ENCODE data around the gene ABCB10.
"Not testable (repeated sequence)": the region's sequence is repeated elsewhere in the genome, so short reads cannot be mapped to it uniquely, and the experiment has no call there.

Gene ABCB10

DNA sequence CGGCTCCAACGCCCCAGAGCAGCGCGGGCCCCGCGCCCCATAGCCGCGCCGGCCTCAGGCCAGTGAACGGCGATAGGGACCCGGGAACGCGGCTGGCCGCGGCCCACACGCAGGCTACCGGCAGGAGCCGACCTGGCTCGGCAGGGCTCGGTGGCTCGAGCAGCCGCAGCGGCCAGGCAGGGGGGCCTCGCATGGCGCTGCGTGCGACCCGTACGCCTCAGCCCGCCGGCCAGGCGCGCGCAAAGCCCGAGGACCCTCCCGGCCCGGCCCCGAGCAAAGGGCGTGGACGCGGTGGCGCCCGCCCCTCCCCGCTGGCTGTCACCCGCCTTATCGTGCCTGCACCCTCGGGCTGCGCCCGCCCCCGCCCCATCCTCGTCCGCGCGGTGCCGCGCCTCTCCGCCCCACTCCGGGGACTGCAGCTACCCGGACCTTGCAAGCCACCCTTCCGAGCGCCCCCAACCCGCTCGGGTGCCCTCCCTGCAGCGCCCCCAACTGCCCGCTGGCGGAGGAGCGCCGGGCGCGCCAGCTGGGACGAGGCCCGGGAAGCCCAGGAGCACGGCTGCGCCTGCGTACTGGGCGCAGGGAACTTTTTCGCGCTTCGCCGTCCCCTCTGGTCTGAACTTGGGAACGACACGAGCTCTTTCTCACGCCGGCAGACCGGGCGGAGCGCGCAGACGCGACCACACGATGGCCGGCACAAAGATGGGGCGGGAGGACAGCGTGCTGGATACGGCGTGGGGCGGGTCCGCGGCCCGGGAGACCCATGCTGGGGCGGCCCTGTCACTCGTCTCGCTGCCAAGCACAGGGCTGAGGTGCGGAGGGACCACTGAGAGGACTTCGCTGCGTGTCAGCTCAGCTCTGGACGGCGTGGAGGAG is at the start of gene ABCB10:
ABCB10 (minus strand) TSS at position 248 of the 876 bp plus-strand sequence; CDS start at position 193, 55 bp downstream.
- peak; percentile 99 for DNase-seq

- no peak for DNase-seq
Measured at GRCh38 chr1:229607370-229607769, 48.9 kb upstream of the ABCB10 start.

DNA sequence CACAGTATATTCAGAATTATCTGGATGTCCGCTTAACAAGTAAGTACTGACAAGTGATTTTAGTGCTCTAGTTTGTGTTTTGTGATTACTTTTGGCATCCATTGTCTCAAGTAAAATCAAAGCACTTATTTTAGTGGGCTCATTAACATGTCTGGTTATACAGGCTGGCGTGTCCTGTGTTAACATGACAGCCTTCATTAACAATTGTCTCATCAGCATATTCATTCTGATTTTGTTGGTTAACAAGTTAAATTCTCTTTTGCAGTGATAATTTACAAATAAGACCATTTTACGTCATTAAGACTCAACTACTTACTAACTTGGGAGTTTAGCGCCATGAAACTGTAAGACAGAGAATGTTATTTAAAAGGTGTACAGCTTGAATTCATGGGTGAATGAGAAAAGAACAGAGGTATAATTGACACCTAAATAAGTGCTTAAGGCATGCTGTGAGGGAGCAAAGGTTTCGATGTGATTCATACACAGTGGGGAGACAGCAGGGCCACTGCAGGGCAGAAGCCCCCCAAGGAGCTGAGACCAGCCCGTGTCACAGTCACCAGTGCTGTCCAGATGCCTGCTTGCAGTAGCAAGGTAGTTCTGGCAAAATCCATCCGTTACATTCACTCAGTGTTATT is 45.0 kb upstream of the ABCB10 start:
- DNase-seq: no peak

DNA sequence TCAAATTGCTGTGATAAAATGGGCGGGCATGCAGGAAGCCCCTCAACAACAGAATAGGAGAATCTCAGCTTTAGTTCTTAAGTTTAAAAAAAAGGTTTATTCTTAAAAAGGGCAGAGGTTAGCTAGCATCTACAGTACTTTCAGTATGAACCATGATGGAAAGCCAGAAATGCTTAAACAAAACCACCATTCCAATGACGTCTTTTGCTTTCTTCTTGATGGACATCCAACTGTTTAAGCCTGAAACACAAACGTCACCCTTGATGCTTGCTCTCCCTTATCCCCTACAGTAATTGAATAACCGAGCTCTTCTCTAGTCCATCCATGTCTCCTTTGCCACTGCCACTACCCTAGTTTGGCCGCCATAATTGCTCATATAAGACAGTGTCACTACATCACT is 41.7 kb upstream of the ABCB10 start:
- DNase-seq: no peak

GRCh38 chr1:229599218-229599954 is 40.9 kb upstream of the ABCB10 start:
- no peak for DNase-seq

- no peak for DNase-seq
Measured at GRCh38 chr1:229597877-229598276, 39.4 kb upstream of the ABCB10 start.

DNA sequence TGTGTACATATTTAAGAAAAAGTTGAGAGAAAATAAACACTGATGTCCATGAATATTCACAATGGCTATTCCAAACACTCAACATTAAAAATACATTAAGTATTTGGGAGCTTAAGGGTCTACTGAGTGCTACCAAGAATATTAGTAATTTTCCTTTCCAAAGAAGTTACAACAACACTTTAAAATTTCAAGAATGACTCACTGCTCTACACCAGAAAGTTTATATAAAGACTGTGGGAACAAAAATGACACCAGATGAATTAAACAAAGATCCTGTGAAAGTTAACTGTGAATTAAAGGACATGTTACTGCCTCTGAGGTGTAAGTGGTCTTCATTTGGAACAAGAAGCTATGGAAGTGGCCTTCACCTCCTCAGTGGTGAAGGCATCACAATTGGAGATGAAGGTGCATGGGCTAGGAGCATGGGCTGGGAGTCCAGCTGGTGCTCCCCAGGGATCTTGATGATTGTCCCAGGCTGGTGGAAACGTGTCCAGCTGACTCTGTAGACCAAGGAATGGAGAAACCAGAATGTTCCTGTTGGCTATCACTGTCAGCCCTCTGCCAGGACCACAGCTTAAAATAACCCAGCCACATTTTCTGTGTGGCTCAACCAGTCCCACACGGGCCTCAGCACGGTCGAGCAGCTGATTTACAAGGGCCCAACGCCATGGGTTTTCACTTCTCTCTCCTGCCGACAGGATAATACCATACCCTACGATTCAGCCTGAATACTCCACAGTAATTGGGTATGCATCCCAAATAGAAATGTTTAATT is 38.6 kb upstream of the ABCB10 start:
- DNase-seq: peak; percentile 22

DNA sequence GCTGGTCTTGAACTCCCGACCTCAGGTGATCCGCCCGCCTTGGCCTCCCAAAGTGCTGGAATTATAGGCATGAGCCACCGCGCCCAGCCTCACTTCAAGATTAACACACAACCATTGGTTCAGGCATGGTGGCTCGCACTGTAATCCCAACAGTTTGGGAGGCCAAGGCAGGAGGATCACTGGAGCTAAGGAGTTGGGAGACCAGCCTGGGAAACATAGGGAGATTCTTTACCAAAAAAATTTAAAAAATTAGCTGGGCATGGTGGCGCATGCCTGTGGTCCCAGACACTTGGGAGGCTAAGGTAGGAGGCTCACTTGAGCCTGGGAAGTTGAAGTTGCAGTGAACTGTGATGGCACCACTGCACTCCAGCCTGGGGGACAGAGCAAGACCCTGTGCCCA is 37.4 kb upstream of the ABCB10 start:
- not testable (repeated sequence) for DNase-seq

DNA sequence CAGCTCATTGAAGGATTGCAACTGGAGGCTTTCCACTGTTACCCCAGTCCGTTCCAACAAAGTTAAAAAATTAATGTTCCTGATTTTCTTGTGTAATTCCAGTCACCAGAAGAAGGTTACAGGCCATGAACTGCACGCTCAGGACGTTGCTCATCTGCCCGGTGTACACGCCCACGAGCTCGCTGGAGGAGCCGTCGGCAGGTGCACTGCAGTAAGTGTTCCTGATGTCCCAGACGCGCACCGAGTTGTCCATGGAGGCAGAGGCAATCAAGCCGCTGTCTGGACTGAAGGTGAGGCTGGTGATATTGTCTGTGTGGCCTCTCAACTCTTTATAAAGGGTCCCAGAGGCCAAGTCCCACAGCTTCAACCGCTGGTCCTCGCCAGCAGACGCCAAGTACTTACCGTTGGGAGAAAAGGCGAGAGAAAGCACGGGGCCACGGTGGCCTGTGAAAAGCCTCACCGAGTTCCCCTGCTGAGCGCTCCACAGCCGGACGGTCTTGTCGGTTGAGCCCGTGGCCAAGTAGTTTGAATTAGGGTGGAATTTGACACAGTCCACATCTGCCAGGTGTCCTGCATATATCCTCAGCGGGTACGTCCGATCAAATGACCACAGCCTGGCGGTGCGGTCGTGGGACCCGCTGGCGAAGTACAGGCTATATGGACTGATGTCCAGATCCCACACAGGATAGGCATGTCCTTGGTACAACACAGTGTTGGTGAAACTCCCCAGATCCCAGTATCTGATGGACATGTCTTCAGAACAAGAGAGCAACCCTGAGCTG is 35.9 kb upstream of the ABCB10 start:
- DNase-seq: no peak

DNA sequence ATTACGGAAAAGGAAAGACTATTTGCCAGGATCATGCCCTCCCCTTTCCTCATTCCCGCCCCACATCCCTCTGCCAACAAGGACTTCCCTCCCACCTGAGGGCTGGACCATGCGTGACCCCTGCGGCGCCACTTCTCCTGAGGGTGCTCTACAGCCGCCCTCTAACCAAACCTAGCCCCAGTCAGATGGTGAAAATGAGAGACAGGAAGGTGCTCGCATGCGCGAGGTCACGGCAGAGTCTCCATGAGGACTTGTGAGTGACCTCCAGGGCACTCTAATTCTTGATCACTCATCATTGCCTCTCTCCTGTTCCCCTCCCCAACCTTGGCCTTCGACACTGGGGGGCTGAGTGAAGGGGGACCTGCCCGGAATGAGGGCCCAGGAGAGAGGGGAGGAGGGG is 35.3 kb upstream of the ABCB10 start:
- no peak for DNase-seq

GRCh38 chr1:229590119-229590518 is 31.6 kb upstream of the ABCB10 start:
- no peak for DNase-seq

GRCh38 chr1:229585338-229585737 is 26.8 kb upstream of the ABCB10 start:
- no peak for DNase-seq

DNA sequence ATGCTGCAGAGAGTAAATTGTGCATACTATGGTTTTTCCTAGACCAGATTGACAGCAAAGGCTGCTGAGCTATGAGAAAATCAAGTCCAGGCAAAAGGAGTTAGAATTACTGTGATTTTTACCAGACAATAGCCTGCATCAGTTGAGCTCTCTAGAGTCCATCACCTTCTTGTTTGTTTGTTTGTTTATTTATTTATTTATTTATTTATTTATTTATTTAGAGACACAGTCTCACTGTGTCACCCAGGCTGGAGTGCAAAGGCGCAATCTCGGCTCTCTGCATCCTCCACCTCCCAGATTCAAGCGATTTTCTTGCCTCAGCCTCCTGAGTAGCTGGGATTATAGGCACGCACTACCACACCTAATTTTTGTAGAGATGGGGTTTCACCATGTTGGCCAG is 24.2 kb upstream of the ABCB10 start:
- DNase-seq: no peak

DNA sequence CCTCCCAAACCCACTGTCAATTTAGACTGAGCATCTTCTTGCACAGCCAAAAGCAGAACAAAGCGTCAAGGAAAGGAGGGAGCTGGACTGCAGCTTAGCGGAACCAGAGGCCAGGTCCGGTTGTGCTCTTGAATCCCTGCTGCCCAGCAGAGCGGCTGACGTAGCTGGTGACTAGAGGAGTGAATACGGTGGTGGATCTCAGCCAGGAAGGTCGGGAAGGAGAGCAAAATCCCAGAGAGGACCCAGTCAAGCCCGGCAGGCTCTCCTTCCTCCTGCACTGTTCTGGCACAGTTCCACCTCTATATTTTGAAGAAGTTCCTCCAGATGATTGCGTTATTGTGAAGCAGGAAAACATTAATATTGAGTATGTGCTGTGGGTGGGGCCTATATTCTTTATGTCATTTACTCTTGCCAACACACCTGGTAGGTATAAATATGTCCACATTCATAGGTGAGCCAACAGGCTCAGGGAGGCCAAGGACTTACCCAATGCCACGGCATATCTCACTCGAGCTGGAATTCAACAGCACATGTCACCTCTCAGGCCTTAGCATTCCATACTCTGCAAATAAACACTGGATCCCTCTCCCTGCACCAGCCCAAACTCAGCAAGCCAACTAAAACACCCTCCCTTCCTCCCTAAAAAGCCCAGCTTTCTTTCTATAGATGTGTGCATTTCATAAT is 23.6 kb upstream of the ABCB10 start:
- peak; percentile 48 for DNase-seq

DNA sequence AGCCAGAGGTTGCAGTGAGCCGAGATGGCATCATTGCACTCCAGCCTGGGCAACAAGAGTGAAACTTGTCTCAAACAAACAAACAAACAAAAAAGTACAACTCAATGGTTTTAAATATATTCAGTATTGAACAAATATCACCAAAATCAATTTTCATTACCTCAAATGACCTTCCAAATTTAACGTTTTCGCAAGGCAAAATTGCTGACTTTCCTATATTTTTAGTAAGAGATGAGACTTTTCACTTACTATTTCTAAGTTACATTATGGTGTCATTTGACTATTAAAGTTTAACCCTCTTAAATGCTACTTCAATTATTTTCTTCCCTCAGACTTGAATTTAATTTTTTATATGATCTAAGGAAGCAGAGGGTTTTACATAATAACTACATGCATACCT is 23.0 kb upstream of the ABCB10 start:
- DNase-seq: no peak

- DNase-seq: peak; percentile 82
Measured at GRCh38 chr1:229579059-229579673, 20.7 kb upstream of the ABCB10 start.

DNA sequence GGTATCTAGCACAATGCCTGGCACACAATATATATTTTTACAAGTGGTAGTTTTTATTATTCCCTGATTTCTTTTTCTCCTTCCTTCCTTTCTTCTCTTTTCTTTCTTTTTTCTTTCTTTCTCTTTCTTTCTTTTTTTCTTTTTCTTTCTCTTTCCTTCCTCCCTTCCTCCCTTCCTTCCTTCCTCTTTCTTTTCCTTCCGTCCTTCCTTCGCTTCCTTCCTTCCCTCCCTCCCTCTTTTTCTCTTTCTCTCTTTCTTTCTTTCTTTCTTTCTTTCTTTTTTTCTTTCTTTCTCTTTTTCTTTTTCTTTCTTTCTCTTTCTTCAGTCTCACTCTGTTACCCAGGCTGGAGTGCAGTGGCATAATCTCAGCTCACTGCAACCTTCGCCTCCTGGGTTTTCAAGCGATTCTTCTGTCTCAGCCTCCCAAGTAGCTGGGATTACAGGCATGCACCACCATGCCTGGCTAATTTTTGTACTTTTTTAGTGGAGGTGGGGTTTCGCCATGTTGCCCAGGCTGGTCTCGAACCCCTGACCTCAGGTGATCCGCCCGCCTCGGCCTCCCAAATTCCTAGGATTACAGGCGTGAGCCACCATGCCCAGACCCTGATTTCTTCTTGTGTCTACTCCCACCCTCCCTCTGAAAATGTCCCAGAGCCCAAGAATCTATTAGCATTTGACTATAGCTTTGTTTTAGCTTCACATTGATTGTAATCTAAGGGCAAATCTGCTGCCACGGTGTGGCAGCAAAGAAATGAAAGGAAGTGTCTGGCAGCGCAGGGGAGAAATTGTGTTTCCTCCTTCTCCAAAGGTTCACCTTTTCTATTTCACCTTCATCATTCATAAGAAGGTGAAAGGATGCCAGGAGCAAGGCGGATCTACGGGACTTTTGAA is 19.9 kb upstream of the ABCB10 start:
- no peak for DNase-seq

GRCh38 chr1:229574679-229575442 is 16.4 kb upstream of the ABCB10 start:
- no peak for DNase-seq

- peak; percentile 32 for DNase-seq
Measured at GRCh38 chr1:229572286-229572685, 13.8 kb upstream of the ABCB10 start.

Measured in suppressor macrophage treated with lipopolysaccharide for 4 hours (primary cell).